ACC112 (cell line): ENCODE data around the gene RIOX2.

ENCODE experiments used
- H2AFZ ChIP-seq: fragments of 200-600 bp; sonication (generic); one replicate; pipeline ENCODE4 v1.6.0; 2017; ENCODE audit warnings: antibody characterized with exemption, low read length; ENCODE audit not compliant: unreplicated experiment
- H3K27ac ChIP-seq: fragments of 200-600 bp; sonication (generic); 2 replicates; pipeline ENCODE4 v1.5.1; 2014; ENCODE audit warnings: low read depth, mild to moderate bottlenecking, antibody characterized with exemption, low read length, moderate library complexity
- H3K27me3 ChIP-seq: fragments of 200-600 bp; sonication (generic); 2 replicates; pipeline ENCODE4 v1.6.1; 2014; ENCODE audit warnings: mild to moderate bottlenecking, antibody characterized with exemption, low read length, moderate library complexity, mixed read lengths; ENCODE audit not compliant: insufficient read depth
- H3K36me3 ChIP-seq: fragments of 200-600 bp; sonication (generic); 2 replicates; pipeline ENCODE4 v1.6.1; 2016; ENCODE audit warnings: mild to moderate bottlenecking, antibody characterized with exemption, low read length, moderate library complexity, mixed read lengths; ENCODE audit not compliant: insufficient read depth
- H3K4me1 ChIP-seq: fragments of 200-600 bp; sonication (generic); one replicate; pipeline ENCODE4 v1.6.1; 2016; ENCODE audit warnings: low read length, mixed read lengths; ENCODE audit not compliant: insufficient read depth, unreplicated experiment, control insufficient read depth
- H3K4me3 ChIP-seq: fragments of 200-600 bp; sonication (generic); 2 replicates; pipeline ENCODE4 v1.5.1; 2014; ENCODE audit warnings: mild to moderate bottlenecking, low read depth, low read length
- H3K79me2 ChIP-seq: fragments of 200-600 bp; sonication (generic); one replicate; pipeline ENCODE4 v1.6.0; 2016; ENCODE audit warnings: low read length; ENCODE audit not compliant: control insufficient read depth, unreplicated experiment, insufficient read depth

Gene RIOX2

DNA sequence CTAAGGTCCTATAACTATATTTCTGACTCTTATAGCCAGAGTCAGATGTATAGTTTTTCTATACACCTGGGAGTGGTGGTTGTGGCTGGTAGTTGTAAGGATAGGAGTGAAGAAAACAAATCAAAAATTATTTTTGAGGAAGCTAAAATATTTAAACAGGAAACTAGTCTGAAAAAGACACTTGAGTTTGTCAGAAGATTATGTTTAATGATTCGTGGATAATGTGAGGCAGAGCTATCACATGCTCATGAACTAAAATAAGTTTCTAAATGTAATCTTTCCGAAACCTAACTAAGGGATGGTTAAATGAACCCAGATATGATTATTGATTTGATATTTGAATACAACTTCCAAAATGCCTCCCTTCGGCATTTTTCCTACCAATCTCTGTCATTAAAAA, 32.5 kb upstream of the RIOX2 start:
- Histone ChIP-seq H3K27me3 (peaks cover 20% of the 10 kb centered on the region; the same call in 1 of the 2 replicates), H3K4me3 (no peak overlapping the region), H3K79me2 (no peaks in the 10 kb centered on the region), H3K4me1 (no peaks in the 10 kb centered on the region), H3K27ac (no peak overlapping the region), H2AFZ (no peak overlapping the region), H3K36me3 (no peaks in the 10 kb centered on the region)

DNA sequence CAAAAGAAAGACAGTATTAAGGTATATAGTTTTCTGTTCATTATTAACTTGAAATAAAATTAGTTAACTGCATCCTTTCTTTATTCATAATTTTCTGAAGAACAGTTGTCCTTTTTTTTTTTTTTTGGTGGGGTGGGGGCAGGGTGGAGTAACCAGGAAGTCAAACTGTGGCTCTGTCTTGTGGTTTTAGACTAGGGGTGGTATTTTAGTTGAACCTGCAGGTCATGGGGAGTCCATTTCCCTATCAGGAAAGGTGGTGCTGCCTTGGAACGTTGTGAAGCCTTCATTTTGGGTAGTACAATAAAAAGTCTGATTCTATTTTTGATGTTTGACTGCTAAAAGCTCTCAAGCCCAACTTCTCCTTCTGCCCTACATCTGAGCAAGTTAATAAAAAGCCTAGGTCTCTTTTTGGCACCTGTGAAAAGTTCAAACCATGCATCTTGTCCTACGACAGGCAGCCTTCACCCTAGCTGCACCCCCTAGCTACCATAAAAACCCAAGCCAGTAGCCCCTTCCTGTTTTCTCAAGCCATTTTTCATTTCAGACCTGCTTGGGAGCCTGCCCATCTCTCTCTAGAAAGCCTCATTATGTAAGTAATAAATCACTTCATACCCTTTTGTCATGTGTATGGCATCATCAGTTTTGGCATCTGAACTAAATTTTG, 31.2 kb upstream of the RIOX2 start:
- no peaks in the 10 kb centered on the region for H3K4me1 ChIP-seq
- H3K27me3 ChIP-seq, result peaks cover 28% of the 10 kb centered on the region
- no peak overlapping the region for H2AFZ ChIP-seq
- H3K27ac ChIP-seq, result no peak overlapping the region
- no peaks in the 10 kb centered on the region for H3K36me3 ChIP-seq
- H3K4me3 ChIP-seq, result no peak overlapping the region
- no peaks in the 10 kb centered on the region for H3K79me2 ChIP-seq

DNA sequence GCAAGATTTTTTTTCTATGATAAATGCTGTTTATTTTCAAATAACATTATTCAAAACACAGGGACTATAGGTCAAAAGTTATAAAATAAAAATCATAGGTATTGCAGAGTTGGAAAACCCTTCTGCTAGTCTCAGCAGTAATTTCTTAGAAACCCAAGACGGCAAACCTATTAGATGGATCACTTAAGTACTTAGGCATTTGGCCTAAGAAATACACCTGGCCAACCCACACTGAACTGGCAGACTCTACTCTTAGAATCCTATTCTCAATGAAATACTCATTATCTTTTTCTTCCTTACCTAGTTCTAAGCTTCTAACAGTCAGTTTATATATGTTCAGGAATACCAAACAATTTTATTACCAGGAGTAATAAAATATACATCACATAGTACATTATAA, 30.5 kb upstream of the RIOX2 start:
- Histone ChIP-seq H3K27ac (no peak overlapping the region), H2AFZ (no peak overlapping the region)

DNA sequence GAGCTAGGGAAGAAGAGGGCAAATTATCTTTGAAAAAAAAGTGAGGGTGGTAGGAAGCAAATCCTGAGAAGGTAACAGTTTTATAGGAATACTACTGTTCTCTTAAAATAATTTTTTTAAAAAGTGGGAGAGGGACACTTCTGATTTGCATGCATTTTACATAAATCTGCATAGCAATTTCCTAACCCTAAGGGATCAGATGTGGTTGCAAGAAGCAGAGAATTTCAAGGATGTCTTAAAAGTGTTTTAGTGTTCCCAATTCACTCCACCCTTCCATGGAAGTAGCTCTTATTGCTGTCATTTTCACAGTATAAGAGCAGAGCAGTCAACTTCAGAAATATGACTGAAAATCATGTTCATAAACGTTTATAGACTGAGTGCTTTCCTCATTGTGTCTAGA, 27.8 kb upstream of the RIOX2 start:
- Histone ChIP-seq H3K4me3 (no peak overlapping the region), H3K27me3 (peaks cover 32% of the 10 kb centered on the region)

More for the DNA sequence above, 30.5 kb upstream of the RIOX2 start:
- Histone ChIP-seq H3K4me1 (no peaks in the 10 kb centered on the region), H3K4me3 (no peak overlapping the region), H3K79me2 (no peaks in the 10 kb centered on the region), H3K27me3 (peaks cover 32% of the 10 kb centered on the region), H3K36me3 (no peaks in the 10 kb centered on the region)

DNA sequence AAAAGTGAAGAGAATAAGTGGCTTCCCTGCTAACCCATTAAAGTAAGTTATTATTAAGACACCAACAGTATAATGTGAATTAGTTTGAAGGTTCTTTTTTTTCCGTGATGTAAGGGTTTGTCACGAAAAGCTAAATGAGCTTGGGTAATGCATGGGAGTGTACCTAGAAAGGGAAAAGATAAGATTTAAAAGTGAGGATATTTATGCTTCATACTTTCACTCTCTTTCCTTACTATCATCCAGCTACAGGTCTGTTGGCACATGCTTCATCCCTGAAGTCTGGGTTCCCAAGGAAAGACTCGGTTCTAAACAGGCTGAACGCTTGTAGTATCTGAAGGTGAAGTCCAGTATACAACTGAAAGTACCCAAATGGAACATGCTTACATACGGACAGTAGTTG, 26.9 kb upstream of the RIOX2 start:
- no peaks in the 10 kb centered on the region for H3K36me3 ChIP-seq
- no peak overlapping the region for H3K27ac ChIP-seq
- no peaks in the 10 kb centered on the region for H3K79me2 ChIP-seq
- no peaks in the 10 kb centered on the region for H3K4me1 ChIP-seq
- no peak overlapping the region for H2AFZ ChIP-seq
- H3K4me3 ChIP-seq, result no peak overlapping the region
- H3K27me3 ChIP-seq, result peaks cover 35% of the 10 kb centered on the region

More for the DNA sequence above, 27.8 kb upstream of the RIOX2 start:
- Histone ChIP-seq H3K4me1 (no peaks in the 10 kb centered on the region), H3K79me2 (no peaks in the 10 kb centered on the region), H3K27ac (no peak overlapping the region), H2AFZ (no peak overlapping the region), H3K36me3 (no peaks in the 10 kb centered on the region)

DNA sequence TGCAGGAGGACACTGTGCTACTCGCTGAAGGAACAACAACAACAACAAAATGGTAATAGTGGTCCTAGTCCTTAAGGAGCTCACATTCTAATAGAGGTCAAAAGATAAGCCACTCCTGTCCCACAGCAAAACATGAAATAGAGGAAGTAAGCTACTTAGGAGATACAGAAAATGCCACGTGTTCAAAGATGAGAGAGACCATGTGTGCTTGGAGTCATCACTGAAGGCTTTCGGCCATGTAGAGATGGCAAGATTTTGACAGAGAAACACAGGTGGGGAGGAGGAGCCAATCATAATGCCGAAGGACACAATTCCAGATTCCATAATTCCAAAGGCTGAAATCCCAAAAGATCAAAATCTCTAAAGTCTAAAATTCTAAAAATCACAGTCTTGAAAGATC, 24.8 kb upstream of the RIOX2 start:
- no peaks in the 10 kb centered on the region for H3K79me2 ChIP-seq
- peaks cover 55% of the 10 kb centered on the region for H3K27me3 ChIP-seq
- H3K4me3 ChIP-seq, result no peak overlapping the region
- no peak overlapping the region for H3K27ac ChIP-seq
- no peaks in the 10 kb centered on the region for H3K36me3 ChIP-seq
- no peak overlapping the region for H2AFZ ChIP-seq
- no peaks in the 10 kb centered on the region for H3K4me1 ChIP-seq

DNA sequence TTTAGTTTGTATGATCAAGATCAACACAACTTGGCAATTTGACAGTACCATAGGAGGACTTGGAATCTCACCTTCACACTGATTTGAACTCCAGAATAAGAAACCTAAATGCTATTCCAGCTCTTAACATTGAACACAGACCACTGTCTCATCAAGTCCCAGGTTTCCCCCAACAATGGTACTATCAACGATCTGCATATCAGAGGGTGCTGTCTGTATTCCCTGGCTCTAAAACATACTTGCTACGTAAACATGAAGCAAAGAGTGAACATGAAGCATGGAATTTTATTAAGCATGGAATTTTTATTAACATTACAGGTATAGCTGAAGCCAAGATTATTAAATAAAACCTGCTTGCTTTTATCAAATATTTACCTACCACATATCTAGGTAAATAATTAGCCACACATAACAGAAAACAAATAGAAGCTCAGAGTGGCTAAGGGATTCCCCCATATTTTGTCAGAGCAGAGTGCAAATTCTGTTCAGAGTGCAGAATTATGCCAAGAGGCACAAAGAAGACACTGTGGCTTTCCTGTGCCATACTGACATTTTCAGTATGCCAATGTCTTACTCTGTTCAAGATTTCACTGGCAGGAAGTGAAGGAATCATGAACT, 22.2 kb upstream of the RIOX2 start:
- no peak overlapping the region for H2AFZ ChIP-seq
- no peaks in the 10 kb centered on the region for H3K79me2 ChIP-seq
- H3K4me1 ChIP-seq, result no peaks in the 10 kb centered on the region
- H3K4me3 ChIP-seq, result no peak overlapping the region
- H3K27me3 ChIP-seq, result peaks cover 34% of the 10 kb centered on the region
- H3K36me3 ChIP-seq, result no peaks in the 10 kb centered on the region
- H3K27ac ChIP-seq, result no peak overlapping the region

DNA sequence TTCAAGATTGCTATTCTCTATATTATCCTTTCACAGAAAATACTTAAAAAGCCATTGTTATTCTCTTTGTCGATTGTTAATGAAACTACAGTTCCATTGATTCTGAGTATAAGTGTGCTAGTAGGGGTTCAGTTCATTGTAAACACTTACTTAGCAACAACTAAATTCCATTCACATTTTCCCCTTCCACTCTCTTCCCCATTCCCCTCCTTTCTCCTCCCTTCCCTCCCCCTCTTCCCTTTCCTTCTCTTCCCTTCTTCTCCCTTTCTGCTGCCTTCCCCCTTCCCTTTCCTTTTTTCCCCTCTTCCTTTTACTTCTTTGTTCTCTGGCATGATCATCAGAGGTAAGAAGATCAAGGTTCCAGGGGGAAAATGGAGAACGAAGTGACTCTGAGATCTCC, 21.3 kb upstream of the RIOX2 start:
- Histone ChIP-seq H3K27me3 (peaks cover 29% of the 10 kb centered on the region), H3K79me2 (no peaks in the 10 kb centered on the region), H3K36me3 (no peaks in the 10 kb centered on the region), H3K27ac (no peak overlapping the region), H3K4me1 (no peaks in the 10 kb centered on the region), H2AFZ (no peak overlapping the region), H3K4me3 (no peak overlapping the region)

DNA sequence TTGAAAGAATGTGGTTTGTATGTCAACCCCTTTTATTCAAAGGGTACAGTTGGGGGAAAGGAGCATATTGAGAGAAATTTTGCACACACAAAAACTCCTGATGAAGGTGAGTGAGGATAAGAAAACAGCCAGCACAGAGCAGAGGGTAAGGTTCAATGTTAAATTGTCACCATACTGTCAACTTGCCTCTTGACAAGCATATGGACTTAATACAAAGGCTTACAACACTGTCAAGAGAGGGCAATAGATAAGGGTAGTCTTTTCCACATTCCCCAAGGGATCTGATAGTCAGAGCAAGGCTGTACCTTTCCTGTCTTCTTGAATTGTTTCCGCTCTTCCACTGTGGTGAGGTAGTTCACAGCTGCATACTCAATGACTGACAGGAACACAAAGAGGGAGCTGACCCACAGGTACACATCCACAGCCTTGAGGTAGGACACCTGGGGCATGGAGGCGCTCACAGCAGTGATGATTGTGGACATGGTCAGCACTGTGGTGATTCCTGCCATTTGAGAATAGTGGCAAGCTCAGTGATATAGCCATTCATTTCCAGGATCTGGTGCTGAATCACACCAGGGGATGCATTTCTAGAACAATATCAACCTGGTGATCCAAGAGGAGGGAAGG, 20.4 kb upstream of the RIOX2 start:
- Histone ChIP-seq H3K4me1 (no peaks in the 10 kb centered on the region), H3K36me3 (no peaks in the 10 kb centered on the region), H3K79me2 (no peaks in the 10 kb centered on the region), H3K4me3 (no peak overlapping the region), H3K27me3 (peaks cover 24% of the 10 kb centered on the region), H2AFZ (no peak overlapping the region), H3K27ac (no peak overlapping the region)

DNA sequence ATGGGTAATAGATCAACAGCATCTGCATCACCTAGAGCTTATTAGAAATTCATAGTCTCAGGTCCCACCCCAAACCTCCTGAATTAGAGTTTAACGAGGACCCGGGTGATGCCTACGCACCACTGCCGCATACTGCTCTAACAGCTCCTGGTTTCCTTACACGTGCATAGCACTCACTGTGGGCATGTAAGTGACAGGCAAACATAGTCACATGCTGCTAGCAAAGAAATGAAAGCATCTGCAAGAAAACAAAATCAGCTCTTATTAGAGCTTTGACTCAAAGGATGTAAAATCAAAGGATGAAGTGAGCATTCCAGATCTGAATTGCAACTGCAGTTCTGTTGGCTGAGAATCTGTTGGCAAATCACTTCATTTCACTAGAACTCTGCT, 19.1 kb upstream of the RIOX2 start:
- no peaks in the 10 kb centered on the region for H3K4me1 ChIP-seq

More for the DNA sequence above, 19.1 kb upstream of the RIOX2 start:
- H3K79me2 ChIP-seq, result no peaks in the 10 kb centered on the region
- no peak overlapping the region for H2AFZ ChIP-seq
- H3K27me3 ChIP-seq, result peaks cover 24% of the 10 kb centered on the region
- H3K4me3 ChIP-seq, result no peak overlapping the region
- no peak overlapping the region for H3K27ac ChIP-seq
- H3K36me3 ChIP-seq, result no peaks in the 10 kb centered on the region
